Epithelial cell of esophagus (primary cell): Measurements from ENCODE around the gene RBM28.

Experiments used
- DNase-seq: peaks from one replicate; pipeline ENCODE4 v3.0.0; 2010; ENCODE audit warnings: low read depth
- H3K4me3 ChIP-seq: 2 replicates; pipeline ENCODE4 v1.5.1; 2011; ENCODE audit warnings: mild to moderate bottlenecking, low read length, control low read depth
- CTCF ChIP-seq: IDR thresholded peaks from 2 replicates; pipeline ENCODE4 v1.5.1; 2011; ENCODE audit warnings: low read depth, mild to moderate bottlenecking, low read length, control low read depth, inconsistent platforms; ENCODE audit not compliant: insufficient read depth; ENCODE audit errors: missing control alignments

The RBM28 gene

GRCh38 chr7:128265156-128265905, 78.4 kb downstream of the RBM28 start:
- no peak for DNase-seq
- TF ChIP-seq CTCF = no peak
- H3K4me3 ChIP-seq = no peak overlapping the region

- no peak for TF ChIP-seq CTCF
- no peak for DNase-seq
- no peak overlapping the region for H3K4me3 ChIP-seq
Observed at GRCh38 chr7:128264477-128264876, 79.2 kb downstream of the RBM28 start.

- DNase-seq = no peak
- H3K4me3 ChIP-seq = no peak overlapping the region
- no peak for TF ChIP-seq CTCF
Observed at GRCh38 chr7:128263420-128263819, 80.3 kb downstream of the RBM28 start.

GRCh38 chr7:128262273-128263028, 81.3 kb downstream of the RBM28 start:
- TF ChIP-seq CTCF = no peak
- H3K4me3 ChIP-seq = no peak overlapping the region
- DNase-seq = no peak

- no peak for DNase-seq
- TF ChIP-seq CTCF = no peak
- H3K4me3 ChIP-seq = no peak overlapping the region
Observed at GRCh38 chr7:128260069-128260795, 83.5 kb downstream of the RBM28 start.

- no peak overlapping the region for H3K4me3 ChIP-seq
- DNase-seq = peak; percentile 88
- TF ChIP-seq CTCF = no peak
Observed at GRCh38 chr7:128259131-128260061, 84.3 kb downstream of the RBM28 start.
